NCI-H2227 (cell line): Measurements from ENCODE around the gene CPSF3.
"Not testable (repeated sequence)": the region's sequence is repeated elsewhere in the genome, so short reads cannot be mapped to it uniquely, and the experiment has no call there.

ENCODE experiments used
- DNase-seq: peaks from one replicate; lab custom pipeline; 2025; ENCODE audit not compliant: unreplicated experiment; lab: John Stamatoyannopoulos, UW

Gene CPSF3

DNA sequence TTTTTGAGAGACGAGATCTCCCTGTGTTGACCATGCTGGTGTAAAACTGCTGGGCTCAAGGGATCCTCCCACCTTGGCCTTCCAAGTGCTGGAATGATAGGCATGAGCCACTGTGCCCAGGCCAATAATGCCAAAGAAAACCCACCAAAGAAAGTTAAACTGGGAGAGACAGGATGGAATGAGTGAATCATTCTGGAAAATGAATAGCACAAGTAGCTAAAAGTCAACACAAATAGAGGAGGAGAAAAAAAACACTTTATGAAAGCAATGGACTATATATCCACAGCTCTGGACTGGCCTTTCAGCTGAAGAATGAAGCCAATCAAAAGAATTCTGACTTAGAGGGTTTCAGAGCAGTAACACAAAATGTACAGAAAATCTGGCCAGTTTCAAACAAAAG, 74.8 kb downstream of the CPSF3 start:
- DNase-seq = no peak

DNA sequence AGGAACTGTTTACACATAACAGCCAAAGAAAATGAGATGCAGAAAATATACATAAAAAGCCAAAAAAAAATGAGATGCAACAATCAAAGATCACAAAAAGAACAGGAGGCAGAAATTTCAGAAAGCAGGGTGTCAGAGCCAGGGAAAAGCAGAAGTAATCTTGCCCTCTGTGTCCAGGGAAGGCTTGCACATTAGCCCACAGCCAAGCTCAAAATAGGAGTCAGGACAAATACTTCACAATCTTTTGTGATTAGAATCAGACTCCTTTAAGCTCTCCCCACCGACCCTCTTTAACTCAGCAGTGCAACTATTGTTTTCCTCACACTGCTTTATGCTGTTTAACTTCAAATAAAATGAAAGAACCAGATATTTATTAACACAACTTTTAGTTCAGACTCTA, 85.5 kb downstream of the CPSF3 start:
- DNase-seq = no peak

DNA sequence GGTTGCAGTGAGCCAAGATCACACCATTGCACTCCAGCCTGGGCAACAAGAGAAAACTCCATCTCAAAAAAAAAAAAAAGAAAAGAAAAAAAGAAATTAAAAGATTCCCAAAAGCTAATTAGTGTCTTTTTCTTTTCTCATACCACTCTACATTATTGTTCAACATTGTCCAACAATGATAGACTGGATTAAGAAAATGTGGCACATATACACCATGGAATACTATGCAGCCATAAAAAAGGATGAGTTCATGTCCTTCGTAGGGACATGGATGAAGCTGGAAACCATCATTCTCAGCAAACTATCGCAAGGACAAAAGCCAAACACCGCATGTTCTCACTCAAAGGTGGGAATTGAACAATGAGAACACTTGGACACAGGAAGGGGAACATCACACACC, 90.5 kb downstream of the CPSF3 start:
- DNase-seq = not testable (repeated sequence)

DNA sequence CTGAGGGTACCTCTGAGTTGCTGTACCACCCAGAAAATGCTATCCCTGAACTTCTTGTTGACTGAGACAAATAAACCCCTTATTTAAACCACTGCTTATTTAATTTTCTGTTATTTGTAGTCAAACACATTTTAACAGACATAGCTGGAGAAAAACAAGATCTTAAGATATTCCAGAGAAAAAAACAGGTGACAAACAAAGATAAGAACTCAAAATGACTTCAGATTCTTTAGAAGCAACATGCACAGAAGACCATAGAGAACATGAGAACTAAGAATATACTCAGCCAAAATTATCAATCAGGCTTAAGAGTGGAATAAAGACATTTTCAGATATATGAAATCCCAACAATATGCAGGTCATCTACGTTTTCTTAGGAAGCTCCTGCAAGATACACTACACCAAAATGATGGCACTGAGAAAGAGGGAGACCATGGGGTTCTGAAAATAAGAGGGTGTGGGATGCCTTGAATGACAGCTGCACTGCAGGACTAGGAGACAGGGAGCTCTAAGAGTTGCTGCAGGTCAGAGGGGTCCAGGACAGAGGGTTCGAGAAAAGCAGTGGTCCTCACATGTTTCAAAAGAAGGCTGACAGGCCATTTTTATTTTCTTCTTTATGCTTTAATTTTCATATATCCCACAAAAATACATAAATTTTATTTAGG, 93.8 kb downstream of the CPSF3 start:
- no peak for DNase-seq

DNA sequence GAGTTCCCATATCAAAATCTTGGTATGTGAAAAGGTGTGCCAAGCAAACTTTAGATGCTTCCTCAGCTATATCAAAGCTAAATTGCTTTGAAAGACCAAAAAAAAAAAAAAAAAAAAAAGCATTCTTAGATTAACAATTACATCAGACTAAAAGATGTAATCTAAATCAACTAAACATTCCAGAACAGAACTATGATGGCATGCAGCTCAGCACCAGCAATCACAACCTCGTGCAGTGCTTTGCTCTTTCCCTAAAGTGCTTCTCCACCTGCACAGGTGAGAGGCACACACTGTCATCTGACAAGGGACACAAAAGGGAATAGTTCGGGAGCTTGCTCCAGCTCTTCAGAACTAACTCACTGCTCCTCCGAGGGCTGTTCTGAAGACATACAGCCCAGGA, 94.7 kb downstream of the CPSF3 start:
- no peak for DNase-seq

DNA sequence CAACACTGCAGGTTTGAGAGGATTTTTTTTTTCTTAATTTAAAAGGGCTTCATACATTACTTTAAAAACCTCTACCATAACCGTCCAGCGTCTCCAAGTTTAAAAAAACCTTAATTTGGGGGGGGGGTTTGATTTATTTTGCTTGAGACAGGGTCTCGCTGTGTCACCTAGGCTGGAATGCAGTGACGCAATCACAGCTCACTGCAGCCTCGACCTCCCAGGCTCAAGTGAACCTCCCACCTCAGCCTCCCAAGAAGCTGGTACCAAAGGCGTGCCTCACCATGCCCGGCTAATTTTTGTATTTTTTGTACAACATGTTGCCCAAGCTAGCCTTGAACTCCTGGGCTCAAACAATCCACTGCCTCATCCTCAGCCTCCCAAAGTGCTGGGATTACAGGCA, 95.3 kb downstream of the CPSF3 start:
- DNase-seq = no peak

DNA sequence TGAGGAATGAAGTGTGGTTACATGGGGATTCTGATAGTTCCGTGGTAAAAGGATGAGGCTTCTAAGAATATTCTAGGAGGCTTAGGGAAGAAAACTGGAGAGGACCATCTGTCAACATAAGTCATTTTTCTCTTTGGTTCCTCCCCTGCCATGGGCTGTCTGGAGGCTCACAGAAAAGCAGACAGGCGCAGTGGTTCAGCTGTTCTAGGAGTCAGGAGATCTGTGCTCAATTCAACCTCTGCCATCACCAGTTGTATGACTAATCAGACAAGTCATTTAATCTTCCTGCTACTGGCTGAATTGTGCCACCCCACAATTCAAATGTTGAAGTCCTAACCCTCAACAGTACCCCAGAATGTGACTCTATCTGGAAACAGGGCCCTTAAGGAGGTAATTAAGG, 95.8 kb downstream of the CPSF3 start:
- DNase-seq = no peak
